HG03135 (cell line): Measurements from ENCODE around the gene UHMK1.
A peak's percentile ranks its signal among the peaks of the same experiment; 100 is the strongest.

Experiments used
- ATAC-seq: cut with Tn5 transposase; IDR thresholded peaks from one replicate; pipeline ENCODE4 v1.9.1; 2021; ENCODE audit warnings: mild to moderate bottlenecking, moderate library complexity; ENCODE audit not compliant: unreplicated experiment

UHMK1 gene

DNA sequence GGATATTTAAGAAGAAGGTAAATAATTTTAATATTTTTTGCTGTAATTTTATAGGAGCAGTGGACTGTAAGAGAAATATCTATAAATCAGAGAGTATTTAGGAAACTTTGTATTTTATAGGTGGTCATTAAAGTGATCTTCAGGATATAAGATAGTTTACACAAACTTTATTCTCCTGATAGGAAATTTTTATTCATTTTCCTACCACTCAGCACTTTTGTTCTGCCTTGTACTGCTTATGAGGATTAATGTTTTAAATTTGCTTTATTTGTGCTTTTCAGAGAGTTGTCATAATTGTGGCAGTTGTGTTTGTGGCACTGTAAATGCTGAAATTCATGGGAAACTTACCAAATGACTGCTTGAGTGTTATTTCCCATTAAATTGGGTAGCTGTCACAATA lies 29.7 kb downstream of the UHMK1 start:
- no peak for ATAC-seq

DNA sequence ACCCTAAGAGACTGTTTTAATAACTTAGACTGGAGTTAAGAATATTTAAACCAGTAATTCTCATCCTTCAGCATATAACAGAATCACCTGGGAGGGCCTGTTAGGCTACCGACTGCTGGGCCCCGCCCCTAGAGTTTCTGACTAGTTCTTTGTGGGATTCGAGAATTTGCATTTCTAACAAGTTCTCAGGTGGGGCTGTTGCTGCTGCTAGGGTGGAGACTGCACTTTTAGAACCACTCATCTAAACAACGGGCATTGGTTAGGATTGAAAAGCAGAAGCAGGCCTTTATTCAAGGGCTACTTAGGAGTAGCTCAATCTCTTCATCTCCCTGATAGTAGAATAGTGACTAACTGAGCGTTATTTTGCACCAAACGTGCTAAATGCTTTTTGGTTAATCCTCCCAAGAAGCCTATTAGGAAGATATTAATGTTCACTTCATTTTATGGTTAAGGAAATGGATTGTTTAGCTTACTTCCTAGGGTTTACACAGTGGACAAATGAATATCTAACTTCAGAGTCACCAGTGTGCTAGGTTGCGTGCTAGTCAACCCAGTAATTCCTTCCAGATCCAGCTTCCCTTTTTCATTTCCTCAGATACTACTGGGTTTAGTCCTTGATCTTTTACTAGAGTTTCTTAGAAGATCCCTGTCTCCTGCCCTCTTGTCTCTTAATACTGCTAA lies 32.8 kb downstream of the UHMK1 start:
- ATAC-seq: peak; percentile 96

DNA sequence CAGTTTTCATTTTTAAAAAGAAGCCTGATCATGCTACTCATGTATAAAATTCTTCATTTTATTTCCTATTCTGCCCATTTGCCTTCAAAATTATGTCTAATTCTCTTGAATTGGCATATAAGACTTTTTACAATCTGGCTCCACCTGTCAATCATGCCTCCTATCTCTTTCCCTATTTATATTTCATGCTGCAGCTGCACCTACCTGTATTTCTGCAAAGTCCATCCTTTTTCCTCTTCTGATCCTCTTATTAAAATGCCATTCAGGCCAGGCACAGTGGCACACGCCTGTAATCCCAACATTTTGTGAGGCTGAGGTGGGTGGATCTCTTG lies 33.3 kb downstream of the UHMK1 start:
- no peak for ATAC-seq

GRCh38 chr1:162535501-162535900 lies 37.9 kb downstream of the UHMK1 start:
- ATAC-seq: no peak

GRCh38 chr1:162536511-162536910 lies 38.9 kb downstream of the UHMK1 start:
- no peak for ATAC-seq

DNA sequence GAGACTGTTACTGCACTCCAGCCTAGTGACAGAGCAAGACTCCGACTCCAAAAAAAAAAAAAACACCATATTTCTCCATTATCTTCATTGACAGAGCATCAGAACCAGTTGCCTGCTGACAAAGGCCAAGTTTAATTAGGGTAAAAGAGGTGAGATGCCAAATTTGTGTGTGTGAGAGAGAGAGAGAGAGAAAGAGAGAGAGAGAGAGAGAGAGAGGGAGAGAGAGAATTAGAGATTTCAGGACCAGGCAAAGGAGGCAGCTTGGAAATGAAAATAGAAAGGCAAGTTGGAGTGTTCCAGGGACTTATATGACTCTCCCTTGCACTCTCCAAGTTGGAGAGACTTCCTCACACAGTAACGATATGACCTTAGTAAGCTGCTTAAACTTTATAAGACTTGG lies 39.6 kb downstream of the UHMK1 start:
- no peak for ATAC-seq

DNA sequence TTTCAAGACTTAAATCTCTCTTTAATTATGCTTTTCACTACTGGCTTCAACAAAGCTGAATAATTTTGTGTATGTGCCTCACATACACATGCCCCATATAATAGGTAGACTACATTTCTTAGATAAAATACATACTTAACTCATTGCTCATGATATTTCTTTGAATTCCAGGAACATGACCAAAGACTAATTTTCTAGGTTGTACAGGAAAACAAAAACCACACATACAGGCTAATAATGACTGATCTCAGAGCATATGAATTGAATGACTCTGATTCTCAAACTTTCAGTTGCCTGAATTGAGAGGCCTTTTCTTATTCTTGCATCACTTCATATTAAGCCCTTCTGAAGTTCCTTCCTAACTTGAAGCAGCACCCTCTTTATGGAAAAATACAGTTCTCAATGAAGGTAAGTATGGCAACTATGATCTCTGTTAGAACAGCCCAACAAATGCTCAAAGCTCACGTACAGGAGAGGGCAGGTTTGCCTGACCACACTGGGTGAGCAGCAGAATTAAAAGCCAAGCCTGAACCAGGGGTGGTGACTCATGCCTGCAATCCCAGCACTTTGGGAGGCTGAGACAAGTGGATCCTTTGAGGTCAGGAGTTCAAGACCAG lies 41.3 kb downstream of the UHMK1 start:
- no peak for ATAC-seq

- no peak for ATAC-seq
Observed at GRCh38 chr1:162541619-162542141, 44.1 kb downstream of the UHMK1 start.

DNA sequence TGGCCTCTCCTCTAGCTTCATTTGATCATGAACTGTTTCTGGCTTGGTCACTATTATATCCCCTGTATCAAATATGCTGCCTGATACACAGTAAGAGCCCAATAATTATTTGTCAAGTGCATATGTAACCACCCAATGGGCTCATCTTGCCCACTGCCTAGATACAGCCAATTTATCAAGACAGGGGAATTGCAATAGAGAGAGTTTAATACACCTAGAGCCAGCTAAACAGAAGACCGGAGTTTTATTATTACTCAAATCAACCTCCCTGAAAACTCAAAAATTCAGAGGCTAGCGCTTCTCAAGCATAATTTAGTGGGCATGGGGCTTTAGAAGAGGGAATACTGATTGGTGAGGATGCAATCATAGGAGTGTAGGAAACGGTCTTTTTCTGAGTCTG lies 45.6 kb downstream of the UHMK1 start:
- no peak for ATAC-seq

GRCh38 chr1:162548170-162548569 lies 50.6 kb downstream of the UHMK1 start:
- ATAC-seq: no peak

DNA sequence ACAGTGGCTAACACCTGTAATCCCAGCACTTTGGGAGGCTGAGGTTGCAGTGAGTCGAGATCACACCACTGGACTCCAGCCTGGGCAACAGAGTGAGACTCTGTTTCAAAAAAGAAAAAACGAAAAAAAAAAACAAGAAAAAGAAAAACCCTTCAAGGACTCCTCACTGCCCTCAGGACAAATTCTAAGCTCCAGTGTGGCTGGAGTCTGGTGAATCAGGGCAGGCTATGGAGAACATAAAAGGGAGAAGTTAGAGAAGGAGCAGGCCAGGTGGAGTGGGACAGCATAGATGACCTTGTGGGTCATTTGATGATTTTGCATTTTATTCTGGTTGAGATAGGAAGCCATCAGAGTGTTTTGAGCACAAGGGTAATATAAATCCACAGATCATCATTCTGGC lies 51.4 kb downstream of the UHMK1 start:
- no peak for ATAC-seq

- no peak for ATAC-seq
Observed at GRCh38 chr1:162550925-162551324, 53.3 kb downstream of the UHMK1 start.

- no peak for ATAC-seq
Observed at GRCh38 chr1:162551969-162552683, 54.5 kb downstream of the UHMK1 start.

DNA sequence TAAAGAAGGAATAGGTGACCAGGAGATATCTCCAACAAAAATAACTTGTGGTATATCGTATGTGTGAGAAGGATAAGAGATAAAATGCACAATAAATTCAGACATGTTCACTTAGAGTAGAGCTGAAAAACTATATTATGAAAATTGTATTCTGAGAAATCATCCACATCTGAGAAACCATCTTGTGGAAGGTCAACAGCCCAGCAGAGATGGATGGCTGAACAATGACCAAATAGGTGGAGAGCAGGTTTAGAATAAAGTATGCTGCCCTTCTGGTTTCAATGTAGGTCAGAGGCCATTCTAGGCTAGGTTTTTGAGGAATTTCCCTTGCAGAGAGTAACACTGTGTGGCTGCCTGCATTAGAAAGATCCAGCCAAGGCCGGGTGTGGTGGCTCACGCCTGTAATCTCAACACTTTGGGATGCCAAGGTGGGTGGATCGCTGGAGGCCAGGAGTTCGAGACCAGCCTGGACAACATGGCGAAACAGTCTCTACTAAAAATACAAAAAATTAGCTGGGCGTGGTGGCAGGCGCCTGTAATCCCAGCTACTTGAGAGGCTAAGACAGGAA lies 55.1 kb downstream of the UHMK1 start:
- ATAC-seq: no peak

GRCh38 chr1:162554258-162554657 lies 56.6 kb downstream of the UHMK1 start:
- no peak for ATAC-seq

DNA sequence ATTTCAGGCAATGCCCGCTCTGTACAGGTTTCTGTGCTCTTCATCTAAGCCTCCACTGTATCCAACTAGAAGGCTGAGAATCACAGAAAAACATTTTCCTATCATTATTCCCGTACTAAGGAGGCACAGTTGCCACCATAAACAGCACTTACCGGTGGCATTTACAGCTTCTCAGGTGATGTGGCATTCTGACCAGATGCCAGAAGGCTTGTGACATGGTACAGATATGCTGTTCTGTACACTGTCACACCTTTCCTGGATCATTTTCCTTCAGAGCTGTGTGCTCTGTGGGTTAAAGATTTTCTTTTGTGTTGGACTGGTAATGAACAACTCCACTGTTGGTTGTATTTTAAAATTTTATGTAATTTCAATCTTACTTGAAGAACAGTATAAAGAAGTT lies 59.9 kb downstream of the UHMK1 start:
- ATAC-seq: no peak

GRCh38 chr1:162560303-162561036 lies 62.9 kb downstream of the UHMK1 start:
- no peak for ATAC-seq

DNA sequence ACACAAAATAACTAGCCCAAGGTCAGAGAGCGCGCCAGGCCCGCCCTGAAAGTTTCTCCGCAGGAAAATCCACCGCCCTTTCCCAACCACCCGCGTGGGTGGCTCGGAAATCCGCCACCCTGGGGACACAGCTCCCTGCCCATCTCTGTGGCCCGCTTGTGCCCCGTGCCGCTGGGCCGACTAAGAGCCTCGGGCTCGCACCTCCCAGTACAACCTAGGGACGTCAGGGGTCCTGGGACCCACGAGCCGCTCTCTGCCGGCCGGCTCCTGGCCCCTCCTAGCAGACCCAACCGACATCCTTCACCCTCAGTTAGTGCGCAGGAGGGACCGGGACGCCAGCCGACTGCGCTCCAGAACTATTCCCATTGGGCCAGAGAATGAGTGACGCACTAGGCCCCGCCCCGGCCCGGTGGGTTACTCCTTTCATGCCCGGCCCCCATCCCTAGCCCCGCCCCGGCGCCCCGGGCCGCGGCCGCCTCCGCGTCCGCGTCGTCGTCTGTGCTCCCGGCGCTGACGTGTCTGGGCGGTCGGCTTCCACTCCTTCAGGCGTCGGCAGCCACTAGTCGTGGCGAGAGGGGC lies 63.5 kb downstream of the UHMK1 start:
- peak; percentile 92 for ATAC-seq

- peak; percentile 32 for ATAC-seq
Observed at GRCh38 chr1:162561616-162562469, 64.2 kb downstream of the UHMK1 start, which contains the start of gene UAP1. UAP1 (plus strand) TSS chr1:162561722; CDS start chr1:162566069, 4,347 bp downstream.

GRCh38 chr1:162562470-162562828 lies 64.8 kb downstream of the UHMK1 start:
- ATAC-seq: no peak
